ENCODE measurements around the gene MAN2C1.
"Not testable (repeated sequence)": the region's sequence is repeated elsewhere in the genome, so short reads cannot be mapped to it uniquely, and the experiment has no call there.

The MAN2C1 gene

GRCh38 chr15:75360856-75361255, 7.6 kb downstream of the MAN2C1 start:
- DNase-seq: no peak

- DNase-seq: no peak
Measured at GRCh38 chr15:75360391-75360790, 8.0 kb downstream of the MAN2C1 start.

- DNase-seq: no peak
Measured at GRCh38 chr15:75359537-75360250, 8.7 kb downstream of the MAN2C1 start.

- DNase-seq: no peak
Measured at GRCh38 chr15:75358771-75359536, 9.5 kb downstream of the MAN2C1 start.

- no peak for DNase-seq
Measured at GRCh38 chr15:75357976-75358673, 10.3 kb downstream of the MAN2C1 start.

GRCh38 chr15:75356517-75356916, 11.9 kb downstream of the MAN2C1 start:
- DNase-seq: no peak

- DNase-seq: no peak
Measured at GRCh38 chr15:75356006-75356405, 12.4 kb downstream of the MAN2C1 start.

GRCh38 chr15:75355369-75355768, 13.0 kb downstream of the MAN2C1 start:
- DNase-seq: no peak

- DNase-seq: no peak
Measured at GRCh38 chr15:75354454-75354853, 14.0 kb downstream of the MAN2C1 start.

- no peak for DNase-seq
Measured at GRCh38 chr15:75353604-75354003, 14.8 kb downstream of the MAN2C1 start.

GRCh38 chr15:75352186-75353080, 16.0 kb downstream of the MAN2C1 start:
- no peak for DNase-seq

GRCh38 chr15:75350601-75351361, 17.6 kb downstream of the MAN2C1 start:
- no peak for DNase-seq

GRCh38 chr15:75349851-75350588, 18.4 kb downstream of the MAN2C1 start:
- no peak for DNase-seq

- DNase-seq: not testable (repeated sequence)
Measured at GRCh38 chr15:75349351-75349669, 19.1 kb downstream of the MAN2C1 start.

GRCh38 chr15:75348562-75349350, 19.7 kb downstream of the MAN2C1 start:
- no peak for DNase-seq

- DNase-seq: no peak
Measured at GRCh38 chr15:75348034-75348561, 20.3 kb downstream of the MAN2C1 start.

GRCh38 chr15:75347222-75348033, 21.0 kb downstream of the MAN2C1 start:
- no peak for DNase-seq

GRCh38 chr15:75346796-75347221, 21.6 kb downstream of the MAN2C1 start, which contains the start of gene NEIL1:
Gene NEIL1, plus strand, starts transcription at chr15:75347039. Its CDS starts 1,867 bp downstream, at chr15:75348906.
- DNase-seq: no peak

GRCh38 chr15:75343953-75344352, 24.5 kb downstream of the MAN2C1 start:
- not testable (repeated sequence) for DNase-seq
